Measurements from ENCODE around the gene KHNYN. TPM values are rescaled to one million over a fixed set of nuclear protein-coding genes. Genes with fewer than 3 reads are reported as not detected.
"Not testable (repeated sequence)": the region's sequence is repeated elsewhere in the genome, so short reads cannot be mapped to it uniquely, and the experiment has no call there.

Gene KHNYN
- total and polyA plus RNA-seq, 12 donors = 18.5 to 76.9 (median 45.1) TPM

- no peaks in the 10 kb centered on the region for H3K4me1 ChIP-seq (replicated peaks in 1 of 2)
- H3K27ac ChIP-seq = no peak overlapping the region
- H3K4me3 ChIP-seq = no peak overlapping the region
- intact Hi-C loops (cut with DNase I) = no loop called here
- H3K9me3 ChIP-seq (replicated peaks in 1 of 3) = no peaks in the 10 kb centered on the region
- H3K36me3 ChIP-seq (replicated peaks in 1 of 2) = no peaks in the 10 kb centered on the region
- no peak for DNase-seq
- WGBS, 4 donors = 90 to 94% (median 91%) methylated on average over 3 of the region's 3 CpGs
- TF ChIP-seq, protein P1, sequence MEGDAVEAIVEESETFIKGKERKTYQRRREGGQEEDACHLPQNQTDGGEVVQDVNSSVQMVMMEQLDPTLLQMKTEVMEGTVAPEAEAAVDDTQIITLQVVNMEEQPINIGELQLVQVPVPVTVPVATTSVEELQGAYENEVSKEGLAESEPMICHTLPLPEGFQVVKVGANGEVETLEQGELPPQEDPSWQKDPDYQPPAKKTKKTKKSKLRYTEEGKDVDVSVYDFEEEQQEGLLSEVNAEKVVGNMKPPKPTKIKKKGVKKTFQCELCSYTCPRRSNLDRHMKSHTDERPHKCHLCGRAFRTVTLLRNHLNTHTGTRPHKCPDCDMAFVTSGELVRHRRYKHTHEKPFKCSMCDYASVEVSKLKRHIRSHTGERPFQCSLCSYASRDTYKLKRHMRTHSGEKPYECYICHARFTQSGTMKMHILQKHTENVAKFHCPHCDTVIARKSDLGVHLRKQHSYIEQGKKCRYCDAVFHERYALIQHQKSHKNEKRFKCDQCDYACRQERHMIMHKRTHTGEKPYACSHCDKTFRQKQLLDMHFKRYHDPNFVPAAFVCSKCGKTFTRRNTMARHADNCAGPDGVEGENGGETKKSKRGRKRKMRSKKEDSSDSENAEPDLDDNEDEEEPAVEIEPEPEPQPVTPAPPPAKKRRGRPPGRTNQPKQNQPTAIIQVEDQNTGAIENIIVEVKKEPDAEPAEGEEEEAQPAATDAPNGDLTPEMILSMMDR (IDR thresholded peaks at IDR 0.05) = no peak
- no peak for TF ChIP-seq POLR2A (IDR thresholded peaks at IDR 0.05)
- H3K27me3 ChIP-seq = no peaks in the 10 kb centered on the region
These were observed 36.1 kb downstream of the KHNYN start for GRCh38 chr14:24465805-24466204.

GRCh38 chr14:24470450-24470849, 40.7 kb downstream of the KHNYN start:
- H3K9me3 ChIP-seq (replicated peaks in 1 of 3); H3K4me1 ChIP-seq (replicated peaks in 1 of 2); H3K4me3 ChIP-seq; intact Hi-C loops (cut with DNase I); H3K36me3 ChIP-seq (replicated peaks in 1 of 2); DNase-seq; H3K27ac ChIP-seq; H3K27me3 ChIP-seq: not testable (repeated sequence)
- WGBS, 4 donors = 77 to 100% (median 90%) methylated on average over 1 to 2 of the region's 2 CpGs

- intact Hi-C loops (cut with DNase I) = no loop called here
- no peaks in the 10 kb centered on the region for H3K27me3 ChIP-seq
- no peaks in the 10 kb centered on the region for H3K36me3 ChIP-seq (replicated peaks in 1 of 2)
- H3K4me1 ChIP-seq (replicated peaks in 1 of 2) = no peaks in the 10 kb centered on the region
- no peak overlapping the region for H3K27ac ChIP-seq
- no peak for DNase-seq
- 69 to 92% (median 73%) methylated on average over 5 to 12 of the region's 12 CpGs; no CpG with 5 or more reads in 1 of the 4 donors for WGBS, 4 donors
- TF ChIP-seq POLR2A (IDR thresholded peaks at IDR 0.05) = no peak
- TF ChIP-seq, protein P1 (IDR thresholded peaks at IDR 0.05) = no peak
- H3K4me3 ChIP-seq = no peak overlapping the region
- H3K9me3 ChIP-seq (replicated peaks in 1 of 3) = no peaks in the 10 kb centered on the region
These were observed 43.5 kb downstream of the KHNYN start for GRCh38 chr14:24473211-24473610.

- WGBS, 4 donors = 72 to 100% (median 86%) methylated on average over 4 of the region's 4 CpGs
- Histone ChIP-seq H3K9me3 (replicated peaks in 1 of 3) (no peaks in the 10 kb centered on the region), H3K36me3 (replicated peaks in 1 of 2) (no peaks in the 10 kb centered on the region), H3K27ac (no peak overlapping the region), H3K27me3 (no peaks in the 10 kb centered on the region), H3K4me1 (replicated peaks in 1 of 2) (no peaks in the 10 kb centered on the region), H3K4me3 (no peak overlapping the region)
- DNase-seq = no peak
- no peak for TF ChIP-seq POLR2A (IDR thresholded peaks at IDR 0.05)
- TF ChIP-seq, protein P1 (IDR thresholded peaks at IDR 0.05) = no peak
- intact Hi-C loops (cut with DNase I) = no loop called here
These were observed 45.5 kb downstream of the KHNYN start for GRCh38 chr14:24475261-24475660.

GRCh38 chr14:24479999-24480398, 50.2 kb downstream of the KHNYN start:
- H3K36me3 ChIP-seq (replicated peaks in 1 of 2); intact Hi-C loops (cut with DNase I); H3K9me3 ChIP-seq (replicated peaks in 1 of 3); H3K27me3 ChIP-seq; H3K27ac ChIP-seq; H3K4me1 ChIP-seq (replicated peaks in 1 of 2); H3K4me3 ChIP-seq; DNase-seq: not testable (repeated sequence)
- WGBS, 4 donors = 0 to 100% (median 33%) methylated on average over 1 of the region's 1 CpG
